DOHH2 (cell line): ENCODE measurements around the gene COL5A1.

Experiments
- H3F3A ChIP-seq: fragments of 200-600 bp; sonication (generic), shearing (Covaris generic); 2 replicates; pipeline ENCODE4 v1.6.0; 2016; ENCODE audit warnings: antibody characterized with exemption, mild to moderate bottlenecking; ENCODE audit not compliant: control insufficient read depth, insufficient read depth
- H3K27ac ChIP-seq: fragments of 200-600 bp; sonication (generic); 2 replicates; pipeline ENCODE4 v1.5.1; 2014; ENCODE audit warnings: low read depth, mild to moderate bottlenecking, low read length, moderate library complexity
- H3K27me3 ChIP-seq: fragments of 200-600 bp; sonication (generic); 2 replicates; pipeline ENCODE4 v1.6.1; 2014; ENCODE audit warnings: mild to moderate bottlenecking, low read length, mixed read lengths; ENCODE audit not compliant: control insufficient read depth
- H3K36me3 ChIP-seq: fragments of 200-600 bp; sonication (generic); 2 replicates; pipeline ENCODE4 v1.6.1; 2014; ENCODE audit warnings: mild to moderate bottlenecking, low read length, moderate library complexity, mixed read lengths; ENCODE audit not compliant: control insufficient read depth
- H3K4me1 ChIP-seq: fragments of 200-600 bp; sonication (generic); 2 replicates; pipeline ENCODE4 v1.6.1; 2014; ENCODE audit warnings: mild to moderate bottlenecking, low read length, mixed read lengths; ENCODE audit not compliant: control insufficient read depth
- H3K4me2 ChIP-seq: fragments of 200-600 bp; sonication (generic); 2 replicates; pipeline ENCODE4 v1.6.0; 2014; ENCODE audit warnings: mild to moderate bottlenecking, low read length, moderate library complexity
- H3K4me3 ChIP-seq: fragments of 200-600 bp; sonication (generic); 2 replicates; pipeline ENCODE4 v1.5.1; 2014; ENCODE audit warnings: mild to moderate bottlenecking, low read length, mixed read lengths
- H3K79me2 ChIP-seq: fragments of 200-600 bp; sonication (generic); 2 replicates; pipeline ENCODE4 v1.6.1; 2014; ENCODE audit warnings: mild to moderate bottlenecking, low read length, mixed read lengths; ENCODE audit not compliant: control insufficient read depth
- H3K9me2 ChIP-seq: fragments of 200-600 bp; sonication (generic); replicated peaks from 2 replicates; pipeline ENCODE4 v1.6.1; 2014; ENCODE audit warnings: mild to moderate bottlenecking, low read length, mixed read lengths; ENCODE audit not compliant: control insufficient read depth
- H3K9me3 ChIP-seq: fragments of 200-600 bp; sonication (generic); 2 replicates; pipeline ENCODE4 v1.6.1; 2014; ENCODE audit warnings: antibody characterized with exemption, low read length, mixed read lengths; ENCODE audit not compliant: control insufficient read depth, insufficient read depth
- H4K20me1 ChIP-seq: fragments of 200-600 bp; sonication (generic); 2 replicates; pipeline ENCODE4 v1.6.0; 2014; ENCODE audit warnings: low read depth, mild to moderate bottlenecking, antibody characterized with exemption, low read length, moderate library complexity; ENCODE audit not compliant: control insufficient read depth, insufficient read depth
- EZH2phosphoT487 ChIP-seq: fragments of 200-600 bp; sonication (generic); IDR thresholded peaks from 2 replicates; pipeline ENCODE4 v1.6.1; 2017; ENCODE audit warnings: borderline replicate concordance, mild to moderate bottlenecking, antibody characterized with exemption, low read length, moderate library complexity, mixed read lengths
- TF ChIP-seq, protein P1 (sequence below): fragments of 200-600 bp; sonication (generic); IDR thresholded peaks from one replicate; pipeline ENCODE4 v1.5.1; 2014; ENCODE audit warnings: antibody characterized with exemption, mild to moderate bottlenecking, low read depth, low read length; ENCODE audit not compliant: poor library complexity, severe bottlenecking

Gene COL5A1

DNA sequence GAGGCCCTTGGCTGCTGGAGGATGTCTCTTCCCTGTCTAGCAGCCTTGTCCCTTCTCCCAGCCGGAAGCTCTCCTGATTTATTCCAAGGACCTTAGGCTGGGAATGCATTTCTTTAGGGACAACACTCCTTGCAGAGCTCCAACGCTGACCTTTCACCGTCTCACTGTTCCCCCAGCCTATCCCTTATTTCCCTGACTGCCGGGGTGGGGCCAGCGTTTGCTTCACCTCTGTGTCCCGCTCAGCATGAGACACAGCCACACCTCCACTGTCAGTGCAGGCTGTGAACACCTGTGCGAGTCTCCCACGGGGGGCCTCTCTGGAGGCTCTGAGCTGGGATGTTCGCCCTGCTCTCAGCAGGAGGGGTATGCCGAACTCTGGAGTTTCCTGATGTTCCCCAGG, 132.8 kb downstream of the COL5A1 start:
- no peaks in the 10 kb centered on the region for H3K27me3 ChIP-seq
- H3K4me2 ChIP-seq, result no peak overlapping the region
- no peak for TF ChIP-seq EZH2phosphoT487
- TF ChIP-seq, protein P1, sequence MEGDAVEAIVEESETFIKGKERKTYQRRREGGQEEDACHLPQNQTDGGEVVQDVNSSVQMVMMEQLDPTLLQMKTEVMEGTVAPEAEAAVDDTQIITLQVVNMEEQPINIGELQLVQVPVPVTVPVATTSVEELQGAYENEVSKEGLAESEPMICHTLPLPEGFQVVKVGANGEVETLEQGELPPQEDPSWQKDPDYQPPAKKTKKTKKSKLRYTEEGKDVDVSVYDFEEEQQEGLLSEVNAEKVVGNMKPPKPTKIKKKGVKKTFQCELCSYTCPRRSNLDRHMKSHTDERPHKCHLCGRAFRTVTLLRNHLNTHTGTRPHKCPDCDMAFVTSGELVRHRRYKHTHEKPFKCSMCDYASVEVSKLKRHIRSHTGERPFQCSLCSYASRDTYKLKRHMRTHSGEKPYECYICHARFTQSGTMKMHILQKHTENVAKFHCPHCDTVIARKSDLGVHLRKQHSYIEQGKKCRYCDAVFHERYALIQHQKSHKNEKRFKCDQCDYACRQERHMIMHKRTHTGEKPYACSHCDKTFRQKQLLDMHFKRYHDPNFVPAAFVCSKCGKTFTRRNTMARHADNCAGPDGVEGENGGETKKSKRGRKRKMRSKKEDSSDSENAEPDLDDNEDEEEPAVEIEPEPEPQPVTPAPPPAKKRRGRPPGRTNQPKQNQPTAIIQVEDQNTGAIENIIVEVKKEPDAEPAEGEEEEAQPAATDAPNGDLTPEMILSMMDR, result no peak
- no peaks in the 10 kb centered on the region for H3K79me2 ChIP-seq
- H3K9me2 ChIP-seq, result no peaks in the 10 kb centered on the region
- no peaks in the 10 kb centered on the region for H3F3A ChIP-seq
- no peaks in the 10 kb centered on the region for H4K20me1 ChIP-seq
- no peaks in the 10 kb centered on the region for H3K36me3 ChIP-seq
- H3K4me3 ChIP-seq, result no peak overlapping the region
- no peaks in the 10 kb centered on the region for H3K9me3 ChIP-seq
- H3K4me1 ChIP-seq, result 0 out of 2 replicates have a peak, but pooled peaks cover 1% of the 10 kb centered on the region
- no peak overlapping the region for H3K27ac ChIP-seq

DNA sequence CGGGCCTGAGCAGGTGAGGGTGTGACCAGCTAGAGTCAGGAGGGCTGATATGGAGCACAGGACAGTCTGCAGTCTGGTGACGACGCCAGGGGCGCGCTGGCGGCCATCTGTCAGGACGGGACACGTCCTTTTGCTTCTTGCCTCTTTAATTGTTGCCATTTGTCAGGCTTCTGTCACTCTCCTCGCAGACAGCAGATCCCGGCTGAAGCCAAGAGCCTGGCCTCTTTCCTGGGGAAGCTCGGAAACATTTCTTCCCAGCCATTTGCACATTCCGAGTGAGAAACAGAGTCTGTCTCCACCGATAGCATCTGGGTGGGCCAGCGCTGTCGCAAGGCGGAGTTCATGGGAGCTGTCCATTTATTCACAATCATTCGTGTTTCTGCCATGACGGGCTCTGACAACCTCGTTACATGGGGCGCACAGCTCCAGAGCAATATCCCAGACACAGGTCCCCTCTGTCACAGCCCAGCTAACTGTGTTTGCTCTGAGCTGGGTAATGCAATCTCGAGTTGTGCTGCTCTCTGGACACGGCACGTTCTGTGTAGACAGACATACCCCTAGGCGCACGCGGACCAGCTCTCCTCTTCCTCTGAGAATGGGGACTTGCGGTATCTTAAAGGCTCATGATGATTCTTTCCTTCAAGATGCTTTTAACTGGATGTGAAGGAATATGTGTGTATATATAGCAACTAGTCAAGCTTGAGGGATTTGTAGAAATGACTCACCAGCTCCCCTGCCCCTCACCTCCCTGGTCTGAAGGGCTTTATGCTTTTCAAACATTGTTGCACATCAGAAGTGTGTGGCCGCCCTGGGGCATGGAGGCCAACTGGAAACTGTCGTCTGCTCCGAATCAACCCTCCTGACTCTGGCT, 133.7 kb downstream of the COL5A1 start:
- H3K4me2 ChIP-seq, result no peak overlapping the region
- no peaks in the 10 kb centered on the region for H3F3A ChIP-seq
- no peaks in the 10 kb centered on the region for H3K27me3 ChIP-seq
- H3K27ac ChIP-seq, result no peak overlapping the region
- H3K4me3 ChIP-seq, result no peak overlapping the region
- 0 out of 2 replicates have a peak, but pooled peaks cover 3% of the 10 kb centered on the region for H3K4me1 ChIP-seq
- no peaks in the 10 kb centered on the region for H3K9me2 ChIP-seq
- no peaks in the 10 kb centered on the region for H4K20me1 ChIP-seq
- no peaks in the 10 kb centered on the region for H3K36me3 ChIP-seq
- H3K9me3 ChIP-seq, result no peaks in the 10 kb centered on the region
- no peaks in the 10 kb centered on the region for H3K79me2 ChIP-seq
- no peak for TF ChIP-seq EZH2phosphoT487
- TF ChIP-seq, protein P1, result no peak

DNA sequence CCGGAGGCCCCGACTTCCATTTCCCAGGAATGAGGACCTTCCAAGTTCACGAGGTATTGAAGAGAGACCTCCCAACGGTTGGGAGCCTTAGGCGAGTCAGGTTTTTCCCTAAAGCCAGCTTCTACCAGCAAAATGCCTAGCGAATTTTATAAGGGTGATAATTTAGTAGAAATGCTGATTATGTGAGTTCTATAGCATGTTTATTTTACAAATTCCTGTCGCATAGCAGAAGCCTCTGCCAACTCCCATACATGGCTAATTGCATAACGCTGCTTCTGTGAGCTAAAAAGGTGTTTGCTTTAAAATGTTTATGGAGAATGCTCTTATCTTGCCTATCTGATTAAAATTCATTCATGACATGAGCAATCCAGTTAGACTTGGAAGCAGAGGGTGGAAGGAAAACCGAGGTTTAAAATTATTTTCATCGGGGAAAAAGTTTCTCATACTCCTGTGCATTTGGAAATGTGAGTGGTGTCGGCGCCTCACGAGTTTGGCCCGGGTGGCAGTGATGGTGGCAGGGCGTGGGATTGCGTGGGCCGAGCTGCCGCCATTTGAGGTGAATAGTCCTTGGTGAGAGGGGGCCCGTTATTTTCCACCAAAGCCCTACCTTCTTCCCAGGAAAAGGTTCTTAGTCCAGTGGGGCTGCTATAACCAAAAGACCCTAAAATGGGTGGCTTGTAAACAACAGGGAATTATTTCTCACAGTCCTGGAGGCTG, 134.6 kb downstream of the COL5A1 start:
- H3K4me2 ChIP-seq, result no peak overlapping the region
- no peaks in the 10 kb centered on the region for H4K20me1 ChIP-seq
- H3K27ac ChIP-seq, result no peak overlapping the region
- H3K4me3 ChIP-seq, result no peak overlapping the region
- no peaks in the 10 kb centered on the region for H3K79me2 ChIP-seq
- H3F3A ChIP-seq, result no peaks in the 10 kb centered on the region
- H3K4me1 ChIP-seq, result 0 out of 2 replicates have a peak, but pooled peaks cover 3% of the 10 kb centered on the region
- H3K27me3 ChIP-seq, result no peaks in the 10 kb centered on the region
- no peaks in the 10 kb centered on the region for H3K9me3 ChIP-seq
- H3K36me3 ChIP-seq, result no peaks in the 10 kb centered on the region
- no peak for TF ChIP-seq EZH2phosphoT487
- TF ChIP-seq, protein P1, result no peak
- H3K9me2 ChIP-seq, result no peaks in the 10 kb centered on the region
